Measurements from ENCODE around the gene IGF2.
"Not testable (repeated sequence)": the region's sequence is repeated elsewhere in the genome, so short reads cannot be mapped to it uniquely, and the experiment has no call there.

IGF2 gene

DNA sequence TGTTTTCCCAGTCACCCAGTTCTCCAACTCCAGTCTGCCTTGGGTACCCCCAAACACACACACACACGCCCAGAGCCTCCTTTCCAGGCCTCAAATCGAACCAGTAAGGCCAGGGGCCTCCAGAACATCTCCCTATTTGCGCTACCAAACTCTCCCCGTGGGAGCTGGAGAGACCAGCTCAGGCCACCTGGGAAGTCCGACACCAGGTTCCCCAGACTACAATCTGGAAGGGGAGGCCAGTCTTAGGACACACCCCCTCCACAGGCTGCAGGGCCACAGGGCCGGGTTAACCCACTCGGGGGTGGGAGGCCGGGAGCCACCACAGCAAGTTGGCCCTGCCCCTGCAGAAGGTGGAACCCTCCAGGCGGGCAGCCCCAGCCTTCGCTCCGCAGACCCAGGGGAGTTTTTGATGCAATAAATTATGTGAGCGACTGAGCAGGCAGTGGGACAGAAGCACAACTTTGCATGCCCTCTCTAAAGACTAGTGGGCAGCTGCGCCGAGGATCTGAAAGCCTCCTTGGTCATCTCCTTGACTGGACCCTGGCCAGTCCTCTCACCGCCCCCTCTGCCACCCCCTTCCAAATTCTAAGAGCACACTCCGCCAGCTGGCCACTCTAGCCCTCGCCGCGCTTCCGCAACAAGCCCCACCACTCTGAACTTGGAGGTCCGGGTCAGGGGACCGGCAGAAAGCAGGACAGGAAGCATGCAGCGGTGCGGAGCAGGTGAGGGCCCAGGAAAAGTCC is 2.8 kb downstream of the IGF2 start:
- DNase-seq: no peak

DNA sequence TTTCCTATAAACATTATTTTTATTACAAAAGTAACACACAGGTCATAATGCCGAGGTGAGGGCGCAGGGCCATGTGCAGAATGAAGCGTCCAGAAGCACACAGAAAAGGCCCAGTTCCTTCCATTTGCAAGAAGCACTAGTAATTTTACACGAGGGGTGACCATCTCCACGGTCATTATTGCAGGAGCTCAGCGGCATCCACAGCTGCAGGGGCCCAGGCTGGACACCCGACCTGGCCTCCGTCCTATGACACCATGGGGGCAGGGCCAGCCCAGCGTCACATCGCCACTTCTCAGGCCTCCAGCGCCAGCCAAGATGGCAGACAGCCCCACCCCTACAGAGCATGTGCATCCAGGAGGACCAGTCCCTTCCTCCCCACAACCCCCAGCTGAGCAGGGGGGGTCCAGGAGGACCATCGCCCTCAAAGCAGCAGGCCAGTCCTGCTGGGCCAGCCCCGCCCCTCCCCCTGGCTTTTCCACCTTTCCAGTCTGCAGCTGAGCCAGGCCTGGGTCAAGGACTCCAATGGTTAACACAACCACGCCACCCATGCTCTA is 3.5 kb downstream of the IGF2 start:
- no peak for DNase-seq

DNA sequence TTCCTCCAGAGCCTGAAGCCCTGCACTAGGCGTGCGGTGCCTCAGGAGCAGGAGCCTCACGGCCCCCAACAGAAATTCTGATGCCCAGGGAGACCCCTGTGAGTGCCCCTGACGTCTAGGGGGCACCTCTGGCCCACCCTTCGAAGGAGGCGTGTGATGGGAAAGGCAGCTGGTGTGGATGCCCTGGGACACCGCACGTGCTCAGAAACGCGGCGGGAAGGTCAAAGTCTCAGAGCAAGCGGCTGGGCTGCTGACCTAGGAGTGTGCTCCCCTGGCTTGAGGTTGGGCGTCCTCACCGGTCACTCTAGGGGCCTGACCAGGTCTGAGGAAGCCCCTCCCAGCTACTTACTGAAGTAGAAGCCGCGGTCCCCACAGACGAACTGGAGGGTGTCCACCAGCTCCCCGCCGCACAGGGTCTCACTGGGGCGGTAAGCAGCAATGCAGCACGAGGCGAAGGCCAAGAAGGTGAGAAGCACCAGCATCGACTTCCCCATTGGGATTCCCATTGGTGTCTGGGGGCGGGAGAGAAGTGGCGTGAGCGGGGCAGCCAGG is 4.1 kb downstream of the IGF2 start:
- DNase-seq: no peak

DNA sequence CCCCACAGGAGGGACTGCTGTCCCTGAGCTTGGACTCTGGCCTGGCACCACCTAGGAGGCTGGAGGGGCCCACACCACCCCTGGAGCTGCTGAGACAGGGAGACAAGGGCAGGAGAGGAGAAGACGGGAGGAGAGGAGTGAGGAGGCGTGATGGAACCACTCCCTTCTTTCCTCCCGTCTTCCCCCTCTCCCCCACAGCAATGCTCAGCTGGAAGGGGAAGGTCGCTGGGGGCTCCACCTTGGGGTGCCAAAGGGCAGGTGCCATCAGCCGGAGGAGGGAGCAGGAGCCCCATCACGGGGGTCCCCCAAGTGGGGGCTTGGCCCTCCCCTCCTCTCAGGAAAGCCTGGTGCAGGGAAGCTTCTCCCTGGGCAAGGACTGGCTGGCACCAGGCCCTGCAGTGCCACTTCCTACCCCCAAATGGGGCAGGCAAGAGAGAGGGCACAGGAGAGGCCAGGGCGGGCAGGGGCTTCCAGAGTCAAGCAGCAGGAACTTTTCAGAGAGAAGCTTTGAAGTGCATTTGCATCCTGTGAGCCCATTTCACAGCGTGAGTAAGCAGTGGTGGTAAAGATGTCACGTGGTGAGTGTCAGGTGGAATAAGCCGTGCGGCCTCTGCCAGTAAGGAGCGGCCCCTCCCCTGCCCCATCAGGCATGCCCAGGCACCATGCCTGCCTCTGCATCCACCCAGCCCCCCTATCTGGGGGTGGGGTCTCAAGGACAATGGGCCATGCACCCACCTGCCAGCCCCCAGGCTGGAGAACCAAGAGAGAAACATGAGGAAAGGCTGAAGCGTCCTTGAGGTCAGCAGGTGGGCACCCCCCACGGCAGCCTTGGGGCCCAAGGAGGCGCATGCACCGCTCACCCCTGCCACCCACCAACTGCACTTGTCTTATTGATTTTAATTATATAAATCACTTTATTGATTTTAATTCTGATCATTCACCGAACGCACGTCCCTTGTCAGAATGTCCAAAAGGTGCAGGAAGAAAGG is 4.9 kb downstream of the IGF2 start:
- no peak for DNase-seq

DNA sequence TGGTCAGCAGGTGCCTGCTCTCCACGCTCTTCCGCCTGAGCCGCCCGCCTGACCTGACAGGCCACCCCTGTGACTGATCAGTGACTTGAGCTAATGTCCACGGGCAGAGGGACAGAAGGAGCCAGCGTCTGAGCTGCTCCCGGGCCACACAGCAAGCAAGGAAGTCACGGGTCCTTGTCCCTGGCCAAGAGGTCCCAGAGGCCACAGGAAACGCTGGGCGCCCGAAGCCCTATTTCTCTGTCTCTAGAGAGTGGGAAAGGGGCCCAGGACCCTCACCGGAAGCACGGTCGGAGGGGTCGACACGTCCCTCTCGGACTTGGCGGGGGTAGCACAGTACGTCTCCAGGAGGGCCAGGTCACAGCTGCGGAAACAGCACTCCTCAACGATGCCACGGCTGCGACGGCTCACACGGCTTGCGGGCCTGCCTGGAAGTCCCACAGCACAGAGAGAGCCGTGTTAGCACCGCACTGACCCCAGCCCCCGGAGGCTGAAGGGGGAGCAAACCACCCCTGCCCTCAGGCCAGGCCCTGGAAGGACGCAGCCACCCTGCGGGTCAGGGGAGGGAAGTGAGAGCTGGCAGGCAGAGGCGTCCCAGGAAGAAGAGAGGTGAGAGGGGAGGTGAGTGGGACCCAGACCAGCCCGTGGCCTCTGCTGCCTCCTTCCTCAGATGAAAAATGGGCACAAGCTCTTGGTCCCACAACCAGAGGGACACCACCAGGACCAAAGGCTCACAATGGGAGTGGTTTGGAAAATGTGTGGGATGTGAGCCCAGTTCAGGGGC is 5.8 kb downstream of the IGF2 start:
- no peak for DNase-seq

DNA sequence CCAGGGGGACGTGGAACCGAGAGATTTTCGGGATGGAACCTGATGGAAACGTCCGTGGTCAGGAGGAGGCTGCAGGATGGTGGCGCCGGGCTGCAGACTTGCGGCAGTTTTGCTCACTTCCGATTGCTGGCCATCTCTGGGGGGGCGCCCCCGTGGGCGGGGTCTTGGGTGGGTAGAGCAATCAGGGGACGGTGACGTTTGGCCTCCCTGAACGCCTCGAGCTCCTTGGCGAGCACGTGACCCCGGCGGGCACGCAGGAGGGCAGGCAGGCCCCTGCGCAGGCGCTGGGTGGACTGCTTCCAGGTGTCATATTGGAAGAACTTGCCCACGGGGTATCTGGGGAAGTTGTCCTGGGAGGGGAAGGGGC is 6.3 kb downstream of the IGF2 start:
- no peak for DNase-seq

DNA sequence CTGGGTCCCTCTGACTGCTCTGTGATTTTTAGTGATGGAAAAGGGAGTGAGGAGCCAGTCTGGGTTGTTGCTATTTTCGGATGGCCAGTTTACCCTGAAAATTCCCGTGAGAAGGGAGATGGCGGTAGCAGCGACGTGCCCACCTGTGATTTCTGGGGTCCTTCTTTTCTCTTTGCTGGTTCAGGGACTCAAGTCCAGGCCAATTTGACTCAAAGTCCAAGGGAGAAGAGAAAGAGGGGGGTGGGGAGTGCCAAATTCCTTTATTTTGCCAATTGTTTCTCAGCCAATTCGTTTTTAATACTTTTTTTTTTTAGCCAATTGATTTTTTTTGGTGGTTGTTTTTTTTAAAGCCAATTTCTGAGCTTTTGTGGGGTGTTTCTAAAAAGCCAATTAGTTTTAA is 6.9 kb downstream of the IGF2 start:
- DNase-seq: no peak

DNA sequence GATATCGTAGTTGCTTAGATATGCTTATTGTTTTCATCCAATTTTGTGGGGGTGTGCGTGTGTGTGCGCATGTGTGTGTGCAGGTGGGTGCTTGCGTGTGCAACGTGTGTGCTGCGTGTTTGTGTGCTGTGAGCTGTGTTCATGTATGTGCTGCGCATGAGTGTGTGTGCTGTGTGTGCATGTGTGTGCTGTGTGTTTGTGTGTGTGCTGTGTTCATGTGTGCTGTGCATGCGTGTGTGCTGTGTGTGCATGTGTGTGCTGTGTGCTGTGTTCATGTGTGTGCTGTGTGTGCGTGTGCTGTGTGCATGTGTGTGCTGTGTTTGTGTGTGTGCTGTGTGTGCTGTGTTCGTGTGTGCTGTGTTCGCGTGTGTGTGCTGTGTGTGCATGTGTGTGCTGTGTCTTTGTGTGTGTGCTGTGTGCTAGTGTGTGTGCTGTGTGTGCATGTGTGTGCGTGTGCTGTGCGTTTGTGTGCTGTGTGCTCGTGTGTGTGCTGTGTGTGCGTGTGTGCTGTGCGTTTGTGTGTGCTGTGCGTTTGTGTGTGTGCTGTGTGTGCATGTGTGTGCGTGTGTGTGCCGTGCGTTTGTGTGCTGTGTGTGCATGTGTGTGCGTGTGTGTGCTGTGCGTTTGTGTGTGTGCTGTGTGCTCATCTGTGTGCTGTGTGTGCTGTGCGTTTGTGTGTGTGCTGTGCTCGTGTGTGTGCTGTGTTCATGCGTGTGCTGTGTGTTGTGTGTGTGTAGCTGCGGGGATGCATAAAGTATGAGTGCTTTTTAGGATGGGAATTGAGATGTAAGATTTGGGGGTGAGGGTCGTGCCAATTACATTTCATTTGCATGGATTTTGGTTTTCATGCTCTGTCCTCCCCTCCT is 7.6 kb downstream of the IGF2 start:
- no peak for DNase-seq

DNA sequence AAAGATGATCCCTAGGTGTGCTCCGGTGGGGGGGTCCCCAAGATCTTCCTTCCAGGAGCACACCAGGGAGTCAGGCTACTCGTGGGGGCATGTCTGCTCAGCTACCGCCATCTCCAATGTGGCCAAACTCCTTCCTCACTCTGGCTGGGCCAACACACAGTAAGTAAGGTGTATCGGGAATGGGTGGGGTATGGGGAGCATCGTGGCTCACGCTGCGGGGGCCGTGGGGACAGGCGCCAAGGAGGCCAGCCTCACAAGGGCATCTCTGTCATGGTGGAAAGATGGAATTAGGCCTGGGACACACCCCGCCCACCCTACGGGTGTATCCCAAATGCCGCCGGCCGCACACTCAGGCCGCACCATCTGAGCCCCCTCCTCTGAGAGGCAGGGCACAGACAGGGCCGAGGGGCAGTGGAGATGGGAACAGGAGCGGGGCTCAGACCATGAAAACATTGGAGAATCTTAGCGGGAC is 8.3 kb downstream of the IGF2 start:
- no peak for DNase-seq

DNA sequence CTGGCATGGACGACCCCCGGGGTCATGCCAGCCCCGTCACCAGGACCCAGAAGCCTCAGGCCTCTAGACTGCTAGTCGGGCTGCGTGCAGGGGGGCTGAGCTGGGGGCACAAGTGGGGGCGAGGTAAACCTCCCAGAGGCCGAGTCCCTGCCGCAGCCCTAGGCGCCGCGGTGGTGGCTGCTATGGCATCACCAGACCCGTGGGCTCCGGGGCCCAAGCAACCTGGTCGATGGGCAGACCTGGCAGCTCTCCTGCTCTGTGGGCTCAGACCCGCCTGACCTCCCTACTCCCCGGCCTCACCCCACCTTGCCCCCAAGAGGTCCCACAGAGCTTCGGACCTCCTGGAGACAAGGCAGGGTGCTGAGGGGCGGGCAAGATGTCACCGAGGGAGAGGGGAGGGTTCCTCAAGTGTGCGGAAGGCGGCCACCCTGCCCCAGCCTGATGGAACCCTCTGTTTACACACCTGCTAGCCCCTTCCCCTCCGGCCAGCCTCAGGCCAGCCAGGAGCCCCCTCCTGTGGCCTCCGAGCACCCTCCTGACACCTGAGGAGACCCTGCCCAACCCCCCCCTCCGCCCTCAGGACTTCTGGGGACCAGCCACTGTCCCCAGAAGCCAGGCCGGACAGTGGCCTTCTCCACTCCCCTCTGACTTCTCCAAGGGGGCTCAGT is 9.4 kb downstream of the IGF2 start:
- no peak for DNase-seq

DNA sequence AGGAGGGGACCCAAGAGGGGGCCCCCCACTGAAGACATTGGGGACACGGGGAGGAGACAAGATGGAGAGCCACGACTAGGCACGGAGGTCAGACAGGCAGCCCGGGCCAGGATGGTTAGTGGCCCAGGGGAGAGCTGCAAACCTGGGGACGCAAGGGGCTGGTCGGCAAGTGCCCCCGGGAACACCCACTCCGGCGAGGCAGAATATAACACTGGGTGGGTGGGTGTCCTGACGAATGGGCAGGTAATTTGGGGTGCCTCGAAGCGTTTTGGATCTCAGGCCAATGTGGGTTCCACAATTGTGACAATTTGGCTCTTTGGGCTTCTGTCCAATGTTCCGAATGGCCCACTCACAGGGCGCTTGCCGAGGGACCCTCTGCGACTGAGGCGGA is 9.9 kb downstream of the IGF2 start:
- DNase-seq: no peak

DNA sequence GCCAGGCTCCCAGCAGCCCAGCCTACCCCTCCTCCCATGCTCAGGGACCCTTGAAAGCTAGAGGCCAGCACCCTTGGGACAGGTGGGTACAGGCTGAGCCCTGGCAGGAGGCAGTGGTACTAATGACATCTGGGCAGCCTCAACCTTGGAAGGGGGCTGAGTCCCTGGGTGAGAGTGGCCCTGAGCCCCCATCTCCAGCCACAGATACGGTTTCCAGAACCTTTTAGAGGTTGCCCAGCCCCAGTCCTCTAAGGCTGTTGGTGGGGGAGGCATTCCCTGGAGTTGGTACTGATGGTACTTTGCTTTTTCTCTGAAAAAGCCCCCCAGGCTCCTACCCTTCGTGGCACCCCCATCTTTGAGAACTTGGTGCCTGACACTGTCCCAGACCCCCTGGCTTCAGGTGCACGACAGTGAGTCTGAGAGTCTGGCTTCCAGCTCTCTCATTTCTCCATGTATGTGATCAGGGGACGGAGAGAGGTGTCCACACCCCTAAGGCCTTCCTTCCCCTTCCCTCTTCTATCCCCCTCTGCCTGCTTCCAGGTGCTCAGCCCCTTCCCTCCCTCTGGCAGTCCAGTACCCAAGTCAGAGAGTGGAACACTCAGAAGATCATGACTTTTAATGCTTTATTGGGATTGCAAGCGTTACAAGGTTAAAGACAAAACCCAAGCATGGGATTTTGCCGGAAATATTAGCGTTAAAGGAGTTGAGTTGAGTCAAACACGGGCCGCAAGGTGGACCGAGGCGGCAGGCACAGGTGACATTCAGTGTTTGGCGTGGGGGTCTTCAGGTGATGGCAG is 10.5 kb downstream of the IGF2 start:
- no peak for DNase-seq

DNA sequence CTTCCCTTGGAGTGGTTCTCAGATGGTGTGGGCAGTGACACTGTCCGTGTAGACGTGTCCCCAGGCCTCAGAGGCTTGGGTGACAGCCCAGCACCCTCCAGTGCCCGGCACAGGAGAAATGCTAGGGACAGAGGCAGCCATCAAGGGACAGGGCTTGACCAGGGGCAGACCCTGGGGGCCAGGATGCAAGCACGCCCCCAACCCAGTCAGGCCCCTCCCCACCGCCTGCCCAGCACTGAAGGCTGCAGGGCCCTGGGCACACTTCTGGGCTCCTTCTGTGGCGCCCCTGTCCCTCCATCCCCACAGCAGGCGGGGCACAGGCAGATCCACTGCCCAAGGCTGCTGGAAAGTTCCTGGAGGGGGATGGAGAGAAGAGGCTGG is 11.1 kb downstream of the IGF2 start:
- DNase-seq: no peak

DNA sequence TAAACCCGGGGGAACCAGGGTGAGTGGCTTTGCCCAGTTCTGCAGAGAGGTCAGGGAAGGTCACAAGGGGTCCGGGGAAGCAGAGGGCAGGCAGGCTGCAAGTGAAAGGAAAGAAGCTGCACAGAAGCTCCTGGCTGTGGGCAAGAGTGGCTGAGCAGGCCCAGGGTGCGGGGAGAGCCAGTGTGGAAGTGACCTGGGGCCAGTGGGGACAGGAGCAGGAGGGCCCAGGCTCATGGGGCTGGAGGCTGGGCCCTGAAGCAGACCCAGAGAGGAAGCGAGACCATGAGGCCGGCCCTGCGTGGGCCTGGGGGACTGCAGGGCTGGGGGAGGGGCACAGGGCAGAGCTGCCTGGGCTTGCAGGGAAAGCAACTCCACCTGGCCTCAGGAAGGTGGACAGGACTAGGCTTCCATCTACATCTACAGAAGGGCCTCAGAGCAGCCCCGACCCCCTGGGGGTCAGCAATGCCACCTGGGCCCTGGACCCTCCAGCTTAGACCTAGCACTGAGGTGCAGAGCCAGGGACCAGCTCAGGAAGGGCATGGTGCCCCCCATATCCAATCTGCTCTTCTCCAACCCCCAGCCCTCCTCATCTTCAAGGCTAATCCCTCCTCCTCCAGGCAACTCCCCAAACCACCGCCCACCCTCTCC is 11.6 kb downstream of the IGF2 start:
- DNase-seq: no peak

DNA sequence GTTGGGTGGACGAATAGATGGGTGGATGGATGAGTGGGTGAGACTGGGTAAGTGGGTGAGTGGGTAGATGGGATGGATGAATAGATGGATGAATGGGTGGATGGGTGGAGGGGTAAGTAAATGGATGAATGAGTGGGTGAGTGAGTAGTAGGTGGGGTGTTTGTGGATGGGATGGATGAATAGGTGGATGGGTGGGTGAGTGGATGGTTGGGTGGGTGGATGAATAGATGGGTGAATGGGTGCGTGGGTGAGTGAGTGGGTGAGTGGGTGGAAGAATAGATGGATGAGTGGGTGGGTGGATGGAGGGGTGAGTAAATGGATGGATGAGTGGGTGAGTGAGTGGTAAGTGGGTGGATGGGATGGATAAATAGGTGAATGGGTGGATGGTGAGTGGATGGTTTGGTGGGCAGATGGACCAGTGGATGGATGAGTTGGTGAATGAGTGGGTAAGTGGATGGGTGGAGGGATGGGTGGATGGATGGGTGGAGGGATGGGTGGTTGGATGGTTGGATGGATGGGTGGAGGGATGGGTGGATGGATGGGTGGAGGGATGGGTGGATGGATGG is 12.6 kb downstream of the IGF2 start:
- DNase-seq: no peak

DNA sequence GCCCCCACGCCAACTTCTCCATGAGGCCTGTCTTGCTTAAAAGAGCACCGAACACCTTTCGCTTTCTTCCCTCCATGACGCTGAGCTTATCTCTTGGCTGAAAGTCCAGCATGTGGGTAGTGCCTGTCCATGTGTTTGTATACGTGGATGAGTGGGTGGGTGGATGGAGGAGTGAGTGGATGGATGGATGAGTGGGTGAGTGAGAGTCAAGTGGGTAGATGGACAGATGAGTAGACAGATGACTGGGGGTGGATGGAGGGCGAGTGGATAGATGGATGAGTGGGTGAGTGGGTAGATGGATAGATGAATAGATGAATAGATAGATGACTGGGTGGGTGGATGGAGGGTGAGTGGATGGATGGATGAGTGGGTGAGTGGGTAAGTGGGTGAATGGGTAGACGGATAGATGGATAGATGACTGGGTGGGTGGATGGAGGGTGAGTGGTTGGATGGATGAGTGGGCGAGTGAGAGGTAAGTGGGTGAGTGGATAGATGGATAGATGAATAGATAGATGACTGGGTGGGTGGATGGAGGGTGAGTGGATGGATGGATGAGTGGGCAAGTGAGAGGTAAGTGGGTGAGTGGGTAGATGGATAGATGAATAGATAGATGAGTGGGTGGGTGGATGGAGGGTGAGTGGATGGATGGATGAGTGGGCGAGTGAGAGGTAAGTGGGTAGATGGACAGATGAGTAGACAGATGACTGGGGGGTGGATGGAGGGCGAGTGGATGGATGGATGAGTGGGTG is 14.3 kb downstream of the IGF2 start:
- not testable (repeated sequence) for DNase-seq

DNA sequence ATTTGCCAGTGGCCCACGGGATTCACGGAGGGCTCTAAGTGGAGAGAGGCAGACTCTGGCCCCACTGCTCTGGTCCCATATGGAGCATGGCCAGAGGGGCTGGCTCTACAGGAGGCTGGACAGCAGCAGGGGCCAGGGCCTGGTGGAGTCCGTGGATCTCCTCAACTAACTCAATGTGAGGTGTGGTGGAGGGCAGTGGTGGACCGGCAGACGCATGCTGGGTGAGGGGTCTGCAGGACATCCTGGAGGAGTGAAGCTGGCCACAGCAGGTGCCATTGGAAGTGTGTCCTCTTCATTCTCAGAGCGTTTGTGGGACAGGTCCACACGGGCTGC is 15.6 kb downstream of the IGF2 start:
- no peak for DNase-seq

DNA sequence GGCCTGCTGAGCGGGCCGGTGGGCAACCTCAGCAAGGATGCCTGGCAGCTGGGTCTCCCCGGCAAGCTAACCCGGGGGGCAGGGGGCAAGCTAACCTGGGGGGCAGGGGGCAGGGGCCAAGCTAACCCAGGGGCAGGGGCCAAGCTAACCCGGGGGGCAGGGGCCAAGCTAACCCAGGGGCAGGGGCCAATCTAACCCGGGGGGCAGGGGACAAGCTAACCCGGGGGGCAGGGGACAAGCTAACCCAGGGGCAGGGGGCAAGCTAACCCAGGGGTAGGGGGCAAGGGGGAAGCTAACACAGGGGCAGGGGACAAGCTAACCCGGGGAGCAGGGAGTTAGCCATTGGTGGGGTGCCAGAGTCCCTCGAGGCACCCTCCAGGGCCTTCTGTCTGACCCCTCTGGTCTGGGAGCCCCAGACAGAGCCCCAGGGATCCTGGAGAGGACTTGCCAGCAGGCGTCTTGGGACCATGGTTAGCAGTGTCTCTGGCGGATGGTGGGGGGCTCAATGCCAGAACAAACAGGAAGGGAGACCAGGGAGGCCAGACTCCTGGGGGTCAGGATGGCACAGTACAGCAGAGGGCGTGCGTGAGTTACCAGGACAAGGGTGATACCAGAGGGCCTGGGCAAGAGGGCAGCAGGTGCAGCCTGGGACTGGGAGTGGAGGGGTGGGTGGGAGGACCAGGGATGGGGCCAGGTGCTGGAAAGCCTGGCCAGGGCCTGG is 16.1 kb downstream of the IGF2 start:
- no peak for DNase-seq
